Karpas-422 (cell line): ENCODE measurements around the gene PTPN7. TPM values are rescaled to one million over a fixed set of nuclear protein-coding genes. Genes with fewer than 3 reads are reported as not detected.
"Not testable (repeated sequence)": the region's sequence is repeated elsewhere in the genome, so short reads cannot be mapped to it uniquely, and the experiment has no call there.

Source experiments
- DNase-seq: peaks from one replicate; pipeline ENCODE4 v3.0.0-alpha.2; 2015
- H2AFZ ChIP-seq: fragments of 200-600 bp; sonication (generic); 2 replicates; pipeline ENCODE4 v1.6.1; 2014; ENCODE audit warnings: antibody characterized with exemption, low read length, mixed read lengths
- H3K27ac ChIP-seq: fragments of 200-600 bp; sonication (generic); 2 replicates; pipeline ENCODE4 v1.5.1; 2014; ENCODE audit warnings: mild to moderate bottlenecking, low read length, moderate library complexity
- H3K27me3 ChIP-seq: fragments of 200-600 bp; sonication (generic); 2 replicates; pipeline ENCODE4 v1.6.1; 2014; ENCODE audit warnings: low read length, mixed read lengths
- H3K36me3 ChIP-seq: fragments of 200-600 bp; sonication (generic); 2 replicates; pipeline ENCODE4 v1.6.1; 2014; ENCODE audit warnings: low read length, mixed read lengths; ENCODE audit not compliant: insufficient read depth
- H3K4me1 ChIP-seq: fragments of 200-600 bp; sonication (generic); 2 replicates; pipeline ENCODE4 v1.6.1; 2014; ENCODE audit warnings: mild to moderate bottlenecking, low read length, mixed read lengths
- H3K4me2 ChIP-seq: fragments of 200-600 bp; sonication (generic); 2 replicates; pipeline ENCODE4 v1.6.1; 2014; ENCODE audit warnings: low read length, low read depth, mild to moderate bottlenecking; ENCODE audit not compliant: poor library complexity, severe bottlenecking
- H3K4me3 ChIP-seq: fragments of 200-600 bp; sonication (generic); 2 replicates; pipeline ENCODE4 v1.5.1; 2014; ENCODE audit warnings: mild to moderate bottlenecking, antibody characterized with exemption, low read length, mixed read lengths
- H3K79me2 ChIP-seq: fragments of 200-600 bp; sonication (generic); 2 replicates; pipeline ENCODE4 v1.6.1; 2014; ENCODE audit warnings: mild to moderate bottlenecking, low read length, mixed read lengths
- H3K9ac ChIP-seq: fragments of 200-600 bp; sonication (generic); 2 replicates; pipeline ENCODE4 v1.6.0; 2014; ENCODE audit warnings: low read length
- H3K9me2 ChIP-seq: fragments of 200-600 bp; sonication (generic), shearing (Covaris generic); replicated peaks from 2 replicates; pipeline ENCODE4 v1.6.0; 2014; ENCODE audit warnings: mild to moderate bottlenecking, low read length, moderate library complexity; ENCODE audit not compliant: insufficient read depth
- H3K9me3 ChIP-seq: fragments of 300-700, 200-600 bp; sonication (generic); 2 replicates; pipeline ENCODE4 v1.6.1; 2014; ENCODE audit warnings: low read length, mixed read lengths
- H4K20me1 ChIP-seq: fragments of 200-600 bp; sonication (generic); 2 replicates; pipeline ENCODE4 v1.6.1; 2014; ENCODE audit warnings: mild to moderate bottlenecking, antibody characterized with exemption, low read length, low read depth; ENCODE audit not compliant: insufficient read depth
- total RNA-seq: library from RNA; depleted of rRNA; stranded (reverse); fragments of >200 nt; shearing (Covaris generic); gene quantifications from 2 replicates; pipeline ENCODE4 v1.2.3, GENCODE V29; 2014; ENCODE audit warnings: low replicate concordance

Gene PTPN7
- total RNA-seq, 1 experiment from 2014 or later = 33.4 TPM

- Histone ChIP-seq H4K20me1 (0 out of 2 replicates have a peak, but pooled peaks cover 3% of the 10 kb centered on the region), H3K36me3 (no peaks in the 10 kb centered on the region), H3K4me1 (no peaks in the 10 kb centered on the region), H3K79me2 (no peaks in the 10 kb centered on the region), H3K27me3 (no peaks in the 10 kb centered on the region), H3K27ac (no peak overlapping the region), H3K4me3 (no peak overlapping the region), H3K9me3 (no peaks in the 10 kb centered on the region), H3K9me2 (no peaks in the 10 kb centered on the region), H3K4me2 (no peak overlapping the region), H3K9ac (no peak overlapping the region), H2AFZ (no peak overlapping the region)
- DNase-seq = no peak
Measured at GRCh38 chr1:202186327-202186726, 25.9 kb upstream of the PTPN7 start.

DNA sequence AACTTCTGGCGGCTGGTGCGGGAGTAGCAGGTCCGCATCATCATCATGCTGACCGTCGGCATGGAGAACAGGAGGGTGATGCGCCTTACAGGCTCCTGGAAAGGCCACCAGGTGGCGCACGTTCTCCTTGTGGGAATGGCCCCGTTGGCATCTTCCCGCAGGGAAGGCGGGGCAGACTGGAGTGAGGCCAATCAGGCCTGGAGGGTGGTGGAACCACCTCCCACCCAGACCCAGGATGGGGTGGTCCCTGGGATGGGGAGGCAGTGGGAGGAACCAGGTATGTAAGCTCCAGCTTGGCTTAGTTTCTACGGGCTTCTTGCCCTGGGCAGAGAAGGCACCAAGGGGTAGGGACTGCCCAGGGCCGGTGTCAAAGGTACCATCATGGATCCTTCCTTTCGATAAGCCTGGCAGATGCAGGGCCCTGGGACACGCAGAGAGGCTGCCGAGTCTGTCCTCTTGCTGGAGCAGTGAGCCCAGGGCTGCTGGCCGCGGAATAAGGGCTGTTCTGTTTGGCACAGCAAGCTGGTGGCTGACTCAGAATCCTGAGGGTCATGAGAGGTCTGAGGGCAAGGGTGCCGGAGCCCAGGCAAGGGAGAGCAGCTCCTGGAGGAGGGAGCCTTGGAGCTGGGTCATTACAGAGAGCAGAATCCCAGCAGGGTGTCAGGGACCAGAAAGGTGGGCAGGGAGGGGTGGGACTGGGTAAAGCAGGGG, 24.5 kb upstream of the PTPN7 start:
- Histone ChIP-seq H2AFZ (no peak overlapping the region), H3K4me1 (no peaks in the 10 kb centered on the region), H3K4me2 (no peak overlapping the region), H3K9me3 (no peaks in the 10 kb centered on the region), H3K79me2 (no peaks in the 10 kb centered on the region), H3K36me3 (no peaks in the 10 kb centered on the region), H3K27me3 (no peaks in the 10 kb centered on the region), H3K4me3 (no peak overlapping the region), H3K27ac (no peak overlapping the region), H3K9ac (no peak overlapping the region), H4K20me1 (0 out of 2 replicates have a peak, but pooled peaks cover 3% of the 10 kb centered on the region), H3K9me2 (no peaks in the 10 kb centered on the region)
- DNase-seq = peak; percentile 89

GRCh38 chr1:202182040-202182877, 21.9 kb upstream of the PTPN7 start:
- Histone ChIP-seq H3K27me3 (no peaks in the 10 kb centered on the region), H3K9me2 (no peaks in the 10 kb centered on the region), H3K9me3 (no peaks in the 10 kb centered on the region), H3K79me2 (no peaks in the 10 kb centered on the region), H3K27ac (no peak overlapping the region), H4K20me1 (0 out of 2 replicates have a peak, but pooled peaks cover 3% of the 10 kb centered on the region), H3K36me3 (no peaks in the 10 kb centered on the region), H2AFZ (no peak overlapping the region), H3K9ac (no peak overlapping the region), H3K4me3 (no peak overlapping the region), H3K4me1 (no peaks in the 10 kb centered on the region), H3K4me2 (no peak overlapping the region)
- no peak for DNase-seq

DNA sequence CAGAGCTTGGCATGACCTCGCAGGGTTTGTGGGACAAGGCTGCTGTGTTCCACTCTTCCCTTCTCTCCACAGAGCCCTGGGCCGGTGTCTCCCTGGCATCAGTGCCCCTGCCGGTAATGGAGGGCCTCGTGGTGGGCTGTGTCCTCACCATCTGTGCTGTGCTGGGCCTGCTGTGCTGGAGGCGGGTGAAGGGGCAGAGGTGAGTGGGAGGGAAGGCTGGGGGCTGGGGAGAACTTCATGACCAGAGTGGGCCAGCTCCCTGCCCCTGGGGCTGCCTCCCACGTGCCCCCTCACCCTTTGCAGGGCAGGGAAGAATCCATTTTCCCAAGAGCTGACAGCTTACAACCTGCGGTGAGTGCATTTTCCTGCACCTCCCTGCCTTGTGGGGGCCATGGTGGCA, 21.2 kb upstream of the PTPN7 start:
- no peaks in the 10 kb centered on the region for H3K27me3 ChIP-seq
- no peak overlapping the region for H3K4me3 ChIP-seq
- no peak overlapping the region for H3K27ac ChIP-seq
- H3K9me3 ChIP-seq = no peaks in the 10 kb centered on the region
- no peaks in the 10 kb centered on the region for H3K9me2 ChIP-seq
- H4K20me1 ChIP-seq = 0 out of 2 replicates have a peak, but pooled peaks cover 2% of the 10 kb centered on the region
- no peak overlapping the region for H3K4me2 ChIP-seq
- H3K36me3 ChIP-seq = no peaks in the 10 kb centered on the region
- DNase-seq = no peak
- no peaks in the 10 kb centered on the region for H3K4me1 ChIP-seq
- H3K9ac ChIP-seq = no peak overlapping the region
- H2AFZ ChIP-seq = no peak overlapping the region
- H3K79me2 ChIP-seq = no peaks in the 10 kb centered on the region

DNA sequence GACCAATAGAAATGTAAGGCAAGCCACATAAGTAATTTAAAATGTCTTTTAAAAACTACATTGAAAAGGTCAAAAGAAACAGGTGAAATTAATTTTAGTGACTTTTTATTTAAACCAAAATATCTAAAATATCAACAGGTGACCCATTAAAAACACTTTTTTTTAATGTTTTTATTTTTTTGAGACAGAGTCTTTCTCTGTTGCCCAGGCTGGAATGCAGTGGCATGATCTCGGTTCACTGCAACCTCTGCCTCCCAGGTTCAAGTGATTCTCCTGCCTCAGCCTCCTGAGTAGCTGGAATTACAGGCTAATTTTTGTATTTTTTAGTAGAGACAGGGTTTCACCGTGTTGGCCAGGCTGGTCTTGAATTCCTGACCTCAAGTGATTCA, 20.3 kb upstream of the PTPN7 start:
- not testable (repeated sequence) for H3K9me2 ChIP-seq, H4K20me1 ChIP-seq, H3K79me2 ChIP-seq, H3K27ac ChIP-seq, H3K9ac ChIP-seq, H3K4me1 ChIP-seq, H2AFZ ChIP-seq, H3K27me3 ChIP-seq, H3K4me3 ChIP-seq, H3K36me3 ChIP-seq, DNase-seq, H3K9me3 ChIP-seq, H3K4me2 ChIP-seq

- H3K79me2 ChIP-seq = no peaks in the 10 kb centered on the region
- no peaks in the 10 kb centered on the region for H3K27me3 ChIP-seq
- H3K9ac ChIP-seq = no peak overlapping the region
- H3K4me3 ChIP-seq = no peak overlapping the region
- no peaks in the 10 kb centered on the region for H4K20me1 ChIP-seq
- no peak overlapping the region for H3K27ac ChIP-seq
- H3K4me2 ChIP-seq = no peak overlapping the region
- no peaks in the 10 kb centered on the region for H3K9me2 ChIP-seq
- H2AFZ ChIP-seq = no peak overlapping the region
- H3K9me3 ChIP-seq = no peaks in the 10 kb centered on the region
- no peak for DNase-seq
- H3K4me1 ChIP-seq = no peaks in the 10 kb centered on the region
- H3K36me3 ChIP-seq = no peaks in the 10 kb centered on the region
Measured at GRCh38 chr1:202179828-202180750, 19.7 kb upstream of the PTPN7 start.

DNA sequence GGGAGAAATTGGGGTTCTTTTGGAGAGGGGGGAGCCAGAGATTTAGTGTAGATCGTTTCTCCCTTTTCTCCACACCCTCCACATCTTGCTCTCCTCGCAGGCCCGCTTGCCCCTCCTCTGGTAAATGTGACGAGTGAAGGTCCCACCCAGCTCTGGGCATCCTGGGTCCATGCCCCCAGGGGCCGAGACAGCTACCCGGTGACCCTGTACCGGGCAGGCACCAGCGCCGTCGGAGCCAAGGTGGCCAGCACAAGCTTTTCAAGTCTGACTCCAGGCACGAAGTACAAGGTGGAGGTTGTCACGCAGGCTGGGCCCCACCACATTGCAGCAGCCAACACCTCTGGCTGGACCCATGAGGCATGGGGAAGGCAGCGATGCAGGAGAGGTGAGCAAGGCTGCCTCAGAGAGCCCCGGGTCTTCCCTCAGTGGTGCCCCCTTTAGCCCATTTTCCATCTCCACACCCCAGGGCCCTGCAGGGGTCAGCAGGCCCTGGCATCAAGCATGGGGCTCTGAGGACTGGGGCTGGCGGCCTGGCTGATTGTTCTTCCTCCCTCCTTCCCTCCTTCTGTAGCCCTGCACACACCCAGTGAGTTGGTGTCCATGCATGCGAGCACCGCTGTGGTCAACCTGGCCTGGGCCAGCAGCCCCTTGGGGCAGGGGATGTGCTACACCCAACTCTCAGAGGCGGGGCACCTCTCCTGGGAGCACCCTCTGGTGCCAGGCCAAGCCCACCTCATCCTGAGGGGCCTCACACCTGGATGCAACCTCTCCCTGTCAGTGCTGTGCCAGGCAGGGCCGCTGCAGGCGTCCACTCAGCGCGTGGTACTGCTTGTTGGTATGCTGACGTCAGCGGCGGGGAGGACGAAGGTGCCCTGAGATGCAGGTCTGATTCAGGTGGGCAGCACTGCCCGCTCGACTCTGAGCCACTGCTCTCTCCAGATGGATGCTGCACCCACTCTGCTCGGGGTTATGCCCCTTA, 16.8 kb upstream of the PTPN7 start:
- Histone ChIP-seq H4K20me1 (no peaks in the 10 kb centered on the region), H2AFZ (no peak overlapping the region), H3K36me3 (no peaks in the 10 kb centered on the region), H3K9ac (no peak overlapping the region), H3K79me2 (no peaks in the 10 kb centered on the region), H3K27me3 (no peaks in the 10 kb centered on the region), H3K9me2 (no peaks in the 10 kb centered on the region), H3K4me3 (no peak overlapping the region), H3K4me2 (no peak overlapping the region), H3K9me3 (no peaks in the 10 kb centered on the region), H3K27ac (no peak overlapping the region), H3K4me1 (no peaks in the 10 kb centered on the region)
- no peak for DNase-seq
